ENCODE measurements around the gene APOD.
"Not testable (repeated sequence)": the region's sequence is repeated elsewhere in the genome, so short reads cannot be mapped to it uniquely, and the experiment has no call there.

The APOD gene

GRCh38 chr3:195583831-195584542, at the start of gene APOD:
TSS of gene APOD (minus strand) at chr3:195583940. CDS start at chr3:195579461, 4,479 bp downstream.
- H3K27me3 ChIP-seq (ENCODE audit: control insufficient read depth, insufficient read depth, low read length), result no peaks in the 10 kb centered on the region
- DNase-seq (ENCODE audit: low read depth, low spot score), result no peak
- no peak within 1 kb of the TSS for H3K4me3 ChIP-seq (ENCODE audit: low read length)
- H3K27ac ChIP-seq (ENCODE audit: low read length), result no peak within 1 kb of the TSS
- 100% methylated on average over 6 of the region's 16 CpGs for WGBS (ENCODE audit: insufficient coverage, insufficient read length)
- no peaks in the 10 kb centered on the region; the same call in 1 of the 2 replicates for H3K9me3 ChIP-seq (ENCODE audit: control insufficient read depth, insufficient read depth, low read length)
- H3K36me3 ChIP-seq (ENCODE audit: control insufficient read depth, insufficient read depth, low read length), result no peaks in the 10 kb centered on the region
- H3K4me1 ChIP-seq (ENCODE audit: control insufficient read depth, insufficient read depth, low read length), result no peaks in the 10 kb centered on the region

- H3K36me3 ChIP-seq (ENCODE audit: control insufficient read depth, insufficient read depth, low read length); H3K4me3 ChIP-seq (ENCODE audit: low read length); H3K27ac ChIP-seq (ENCODE audit: low read length); H3K9me3 ChIP-seq (ENCODE audit: control insufficient read depth, insufficient read depth, low read length); H3K27me3 ChIP-seq (ENCODE audit: control insufficient read depth, insufficient read depth, low read length); H3K4me1 ChIP-seq (ENCODE audit: control insufficient read depth, insufficient read depth, low read length); DNase-seq (ENCODE audit: low read depth, low spot score): not testable (repeated sequence)
- WGBS (ENCODE audit: insufficient coverage, insufficient read length), result no CpG with 5 or more reads among the region's 3 CpGs
These were observed 49.6 kb upstream of the APOD start for GRCh38 chr3:195633351-195633750.

- not testable (repeated sequence) for H3K36me3 ChIP-seq (ENCODE audit: control insufficient read depth, insufficient read depth, low read length); H3K27ac ChIP-seq (ENCODE audit: low read length); H3K4me3 ChIP-seq (ENCODE audit: low read length); DNase-seq (ENCODE audit: low read depth, low spot score); H3K9me3 ChIP-seq (ENCODE audit: control insufficient read depth, insufficient read depth, low read length); H3K4me1 ChIP-seq (ENCODE audit: control insufficient read depth, insufficient read depth, low read length); H3K27me3 ChIP-seq (ENCODE audit: control insufficient read depth, insufficient read depth, low read length)
- WGBS (ENCODE audit: insufficient coverage, insufficient read length), result no CpG with 5 or more reads among the region's 19 CpGs
These were observed 48.9 kb upstream of the APOD start for GRCh38 chr3:195632501-195633185.

GRCh38 chr3:195632046-195632445, 48.3 kb upstream of the APOD start:
- H3K4me3 ChIP-seq (ENCODE audit: low read length); DNase-seq (ENCODE audit: low read depth, low spot score); H3K36me3 ChIP-seq (ENCODE audit: control insufficient read depth, insufficient read depth, low read length); H3K27me3 ChIP-seq (ENCODE audit: control insufficient read depth, insufficient read depth, low read length); H3K4me1 ChIP-seq (ENCODE audit: control insufficient read depth, insufficient read depth, low read length); H3K27ac ChIP-seq (ENCODE audit: low read length); H3K9me3 ChIP-seq (ENCODE audit: control insufficient read depth, insufficient read depth, low read length): not testable (repeated sequence)
- WGBS (ENCODE audit: insufficient coverage, insufficient read length), result no CpG with 5 or more reads among the region's 20 CpGs

GRCh38 chr3:195630938-195631495, 47.3 kb upstream of the APOD start:
- H3K4me3 ChIP-seq (ENCODE audit: low read length); H3K27ac ChIP-seq (ENCODE audit: low read length); H3K27me3 ChIP-seq (ENCODE audit: control insufficient read depth, insufficient read depth, low read length); H3K9me3 ChIP-seq (ENCODE audit: control insufficient read depth, insufficient read depth, low read length); DNase-seq (ENCODE audit: low read depth, low spot score); H3K4me1 ChIP-seq (ENCODE audit: control insufficient read depth, insufficient read depth, low read length); H3K36me3 ChIP-seq (ENCODE audit: control insufficient read depth, insufficient read depth, low read length): not testable (repeated sequence)
- no CpG with 5 or more reads among the region's 13 CpGs for whole genome bisulfite sequencing (ENCODE audit: insufficient coverage, insufficient read length)

- H3K27me3 ChIP-seq (ENCODE audit: control insufficient read depth, insufficient read depth, low read length); DNase-seq (ENCODE audit: low read depth, low spot score); H3K9me3 ChIP-seq (ENCODE audit: control insufficient read depth, insufficient read depth, low read length); H3K4me1 ChIP-seq (ENCODE audit: control insufficient read depth, insufficient read depth, low read length); H3K4me3 ChIP-seq (ENCODE audit: low read length); H3K36me3 ChIP-seq (ENCODE audit: control insufficient read depth, insufficient read depth, low read length); H3K27ac ChIP-seq (ENCODE audit: low read length): not testable (repeated sequence)
- no CpG with 5 or more reads among the region's 32 CpGs for WGBS (ENCODE audit: insufficient coverage, insufficient read length)
These were observed 46.6 kb upstream of the APOD start for GRCh38 chr3:195630086-195630917.

GRCh38 chr3:195629682-195630081, 45.9 kb upstream of the APOD start:
- not testable (repeated sequence) for H3K9me3 ChIP-seq (ENCODE audit: control insufficient read depth, insufficient read depth, low read length); H3K36me3 ChIP-seq (ENCODE audit: control insufficient read depth, insufficient read depth, low read length); H3K27me3 ChIP-seq (ENCODE audit: control insufficient read depth, insufficient read depth, low read length); H3K27ac ChIP-seq (ENCODE audit: low read length); H3K4me3 ChIP-seq (ENCODE audit: low read length); DNase-seq (ENCODE audit: low read depth, low spot score); H3K4me1 ChIP-seq (ENCODE audit: control insufficient read depth, insufficient read depth, low read length)
- WGBS (ENCODE audit: insufficient coverage, insufficient read length), result no CpG with 5 or more reads among the region's 7 CpGs

GRCh38 chr3:195628386-195628920, 44.7 kb upstream of the APOD start:
- H3K36me3 ChIP-seq (ENCODE audit: control insufficient read depth, insufficient read depth, low read length); H3K27ac ChIP-seq (ENCODE audit: low read length): not testable (repeated sequence)
- WGBS (ENCODE audit: insufficient coverage, insufficient read length), result no CpG with 5 or more reads among the region's 23 CpGs

GRCh38 chr3:195627515-195628385, 44.0 kb upstream of the APOD start:
- H3K36me3 ChIP-seq (ENCODE audit: control insufficient read depth, insufficient read depth, low read length); DNase-seq (ENCODE audit: low read depth, low spot score); H3K27me3 ChIP-seq (ENCODE audit: control insufficient read depth, insufficient read depth, low read length); H3K9me3 ChIP-seq (ENCODE audit: control insufficient read depth, insufficient read depth, low read length); H3K4me3 ChIP-seq (ENCODE audit: low read length); H3K27ac ChIP-seq (ENCODE audit: low read length); H3K4me1 ChIP-seq (ENCODE audit: control insufficient read depth, insufficient read depth, low read length): not testable (repeated sequence)
- WGBS (ENCODE audit: insufficient coverage, insufficient read length), result no CpG with 5 or more reads among the region's 30 CpGs

More at GRCh38 chr3:195628386-195628920, 44.7 kb upstream of the APOD start:
- not testable (repeated sequence) for H3K4me3 ChIP-seq (ENCODE audit: low read length); H3K4me1 ChIP-seq (ENCODE audit: control insufficient read depth, insufficient read depth, low read length); H3K27me3 ChIP-seq (ENCODE audit: control insufficient read depth, insufficient read depth, low read length); H3K9me3 ChIP-seq (ENCODE audit: control insufficient read depth, insufficient read depth, low read length); DNase-seq (ENCODE audit: low read depth, low spot score)

All from iPS DF 6.9 (cell line).